ENCODE measurements around the gene COX14.
"Not testable (repeated sequence)": the region's sequence is repeated elsewhere in the genome, so short reads cannot be mapped to it uniquely, and the experiment has no call there.

COX14 gene

GRCh38 chr12:50110762-50111351, 1.2 kb upstream of the COX14 start:
- peak; percentile 60 for DNase-seq

DNA sequence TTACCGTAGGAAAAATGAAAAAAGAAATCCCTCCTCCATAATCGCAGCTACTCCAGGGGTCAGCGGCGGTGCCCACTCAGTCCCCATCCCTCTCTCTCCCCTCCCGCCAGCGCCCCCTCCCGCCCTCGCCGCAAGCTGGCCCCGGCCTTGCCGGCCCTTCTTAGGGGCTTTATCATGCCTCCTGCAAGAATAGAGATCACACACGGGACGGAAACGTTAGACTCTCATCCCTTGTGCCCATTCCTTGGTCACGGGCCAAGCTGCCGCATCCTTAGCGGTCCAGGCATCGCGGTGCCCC, 692 bp upstream of the COX14 start:
- no peak for DNase-seq

GRCh38 chr12:50112456-50113218, 601 bp downstream of the COX14 start:
- DNase-seq = no peak

GRCh38 chr12:50117057-50117622, 5.1 kb downstream of the COX14 start:
- DNase-seq = no peak

DNA sequence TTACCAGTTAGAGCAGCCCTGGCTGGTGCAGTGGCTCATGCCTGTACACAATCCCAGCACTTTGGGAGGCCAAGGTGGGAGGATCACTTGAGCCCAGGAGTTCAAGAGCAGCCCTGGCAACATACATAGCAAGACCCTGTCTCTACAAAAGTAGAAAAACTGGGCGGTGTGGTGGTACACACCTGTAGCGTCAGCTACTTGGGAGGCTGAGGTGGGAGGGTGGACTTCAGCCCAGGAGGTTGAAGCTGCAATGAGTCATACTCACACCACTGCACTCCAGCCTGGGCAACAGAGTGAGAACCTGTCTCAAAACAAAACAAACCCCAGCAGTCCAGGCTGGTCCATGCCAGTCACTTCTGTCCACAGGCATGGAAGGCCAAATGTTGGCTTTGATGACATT, 7.4 kb downstream of the COX14 start:
- DNase-seq = no peak

DNA sequence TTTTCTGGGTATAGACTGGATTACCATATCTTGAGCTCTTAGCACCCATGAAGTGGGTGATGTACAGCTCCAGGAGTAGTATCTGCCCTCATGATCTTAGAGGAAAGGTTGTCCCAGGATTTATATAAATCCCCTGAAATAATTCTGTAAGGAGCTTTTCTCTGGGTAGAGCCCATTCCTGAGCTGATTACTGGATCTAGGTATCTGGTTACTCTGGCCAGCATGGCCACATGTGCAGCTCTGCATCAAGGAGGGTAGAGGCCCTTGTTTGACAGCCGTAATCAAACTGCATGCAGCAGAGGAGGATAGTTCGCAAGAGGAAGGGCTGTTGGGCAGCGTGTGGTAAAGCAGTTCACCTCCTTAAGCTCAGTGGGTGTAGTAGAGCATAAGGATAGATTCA, 8.5 kb downstream of the COX14 start:
- no peak for DNase-seq

DNA sequence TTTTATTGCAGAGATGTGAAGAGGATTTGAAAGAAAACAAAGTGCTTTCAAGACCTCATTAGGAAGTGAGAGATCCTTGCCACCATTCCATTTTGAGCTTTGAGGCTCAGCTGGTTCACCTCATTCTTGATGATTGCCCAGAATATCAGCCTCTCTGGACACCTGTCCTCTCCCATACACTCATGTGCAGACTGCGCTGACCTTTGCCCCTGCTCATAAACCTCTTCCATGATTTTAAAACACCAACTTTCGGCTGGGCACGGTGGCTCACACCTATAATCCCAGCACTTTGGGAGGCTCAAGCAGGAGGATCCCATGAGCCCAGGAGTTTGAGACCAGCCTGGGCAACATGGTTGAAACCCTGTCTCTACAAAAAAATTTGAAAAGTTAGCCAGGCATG, 8.9 kb downstream of the COX14 start:
- no peak for DNase-seq

DNA sequence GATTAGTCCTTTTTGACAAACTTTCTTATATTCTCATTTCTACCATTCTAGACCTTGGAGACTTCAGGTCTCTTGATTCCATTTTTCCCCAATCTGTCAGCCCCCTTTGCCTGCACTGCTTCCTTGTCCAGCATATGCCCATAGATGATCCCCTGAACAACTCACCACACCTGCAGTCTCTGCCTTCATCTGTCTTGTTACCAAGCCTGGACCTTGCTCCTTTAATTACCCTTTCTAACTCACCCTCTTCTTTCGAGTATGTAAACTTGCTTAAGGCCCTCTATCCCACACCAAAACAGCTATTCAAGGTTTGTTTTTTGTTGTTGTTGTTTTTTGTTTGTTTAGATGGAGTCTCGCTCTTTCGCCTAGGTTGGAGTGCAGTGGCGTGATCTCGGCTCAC, 9.6 kb downstream of the COX14 start:
- DNase-seq = no peak

- no peak for DNase-seq
Observed at GRCh38 chr12:50123203-50123602, 11.2 kb downstream of the COX14 start.

DNA sequence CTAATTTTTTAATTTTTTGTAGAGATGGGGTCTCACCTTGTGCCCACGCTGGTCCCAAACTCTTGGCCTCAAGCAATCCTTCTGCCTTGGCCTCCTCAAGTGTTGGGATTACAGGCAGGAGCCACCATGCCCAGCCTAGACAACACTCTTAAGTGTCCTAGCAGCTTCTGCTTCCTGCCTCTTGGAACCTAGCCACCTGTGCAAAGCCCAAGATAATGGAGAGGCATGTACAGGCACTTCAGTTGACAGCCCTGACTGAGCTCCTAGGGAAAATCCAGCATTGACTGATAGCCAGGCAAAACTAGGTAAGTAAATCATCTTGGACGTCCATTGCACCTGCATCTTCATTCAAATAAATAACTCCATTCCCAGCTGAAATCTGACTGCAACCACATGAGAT, 15.5 kb downstream of the COX14 start:
- no peak for DNase-seq

DNA sequence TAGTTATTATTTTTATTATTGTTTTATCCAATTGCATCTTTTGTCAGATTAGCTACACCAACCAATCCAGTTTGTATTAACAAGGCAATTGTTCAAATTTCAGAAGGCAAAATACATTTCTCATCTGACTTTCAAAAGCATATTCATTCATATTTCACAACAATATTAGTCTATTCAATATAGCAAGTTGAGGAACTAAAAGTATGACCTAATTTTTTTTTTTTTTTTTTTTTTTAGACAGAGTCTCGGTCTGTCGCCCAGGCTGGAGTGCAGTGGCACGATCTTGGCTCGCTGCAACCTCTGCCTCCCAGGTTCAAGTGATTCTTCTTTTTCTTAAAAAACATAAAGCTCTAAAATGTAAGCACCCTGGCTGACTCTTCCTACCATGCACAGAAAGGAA, 17.3 kb downstream of the COX14 start:
- no peak for DNase-seq

DNA sequence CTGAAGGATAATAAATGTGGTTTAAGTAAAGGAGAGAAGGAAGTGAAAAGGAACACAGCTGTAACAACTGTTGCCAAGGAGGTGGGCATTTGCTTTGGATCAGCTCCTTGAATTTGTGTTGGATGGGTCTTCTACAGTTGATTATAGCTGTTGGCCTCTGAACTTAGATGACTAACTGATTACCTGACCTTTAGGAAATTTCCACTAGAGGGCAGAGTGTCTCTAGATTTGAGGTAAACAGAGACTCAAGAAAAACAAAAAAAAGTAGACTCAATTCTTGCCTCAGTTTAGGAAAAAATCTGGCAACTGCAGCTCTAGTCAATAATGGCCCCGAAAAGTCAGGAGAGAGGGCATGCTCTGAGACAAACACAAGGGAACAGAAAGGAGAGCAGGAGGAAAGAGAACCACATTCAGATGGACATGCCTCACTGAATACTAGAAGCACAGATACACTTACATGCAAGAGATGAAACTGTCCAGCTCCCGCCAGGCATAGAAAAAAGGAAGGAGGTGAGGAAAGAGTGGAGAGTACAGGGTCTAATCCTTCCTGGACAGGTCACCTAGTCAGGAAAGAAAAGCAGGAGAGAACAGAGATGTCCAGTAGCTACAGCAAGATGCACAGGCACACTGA, 20.6 kb downstream of the COX14 start:
- DNase-seq = peak; percentile 26

GRCh38 chr12:50142993-50143392, 31.0 kb downstream of the COX14 start:
- no peak for DNase-seq

DNA sequence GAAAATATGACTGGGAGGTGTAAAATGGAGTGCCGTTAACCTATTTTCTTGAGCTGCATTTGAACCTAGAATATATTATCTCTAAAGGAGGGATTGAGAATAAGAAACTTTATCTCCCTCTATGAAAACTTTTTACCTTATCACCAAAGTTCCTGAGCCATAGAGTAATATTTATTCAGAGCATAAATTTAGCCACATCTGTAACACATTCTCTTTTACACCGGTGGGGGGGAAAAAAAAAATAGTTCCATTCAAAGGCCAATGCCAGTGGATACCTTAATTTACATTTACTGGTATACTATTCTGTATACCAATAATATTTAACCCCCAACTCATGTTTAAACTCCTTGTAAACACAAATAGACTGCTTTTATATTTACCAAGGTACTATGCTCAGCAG, 33.4 kb downstream of the COX14 start:
- no peak for DNase-seq

DNA sequence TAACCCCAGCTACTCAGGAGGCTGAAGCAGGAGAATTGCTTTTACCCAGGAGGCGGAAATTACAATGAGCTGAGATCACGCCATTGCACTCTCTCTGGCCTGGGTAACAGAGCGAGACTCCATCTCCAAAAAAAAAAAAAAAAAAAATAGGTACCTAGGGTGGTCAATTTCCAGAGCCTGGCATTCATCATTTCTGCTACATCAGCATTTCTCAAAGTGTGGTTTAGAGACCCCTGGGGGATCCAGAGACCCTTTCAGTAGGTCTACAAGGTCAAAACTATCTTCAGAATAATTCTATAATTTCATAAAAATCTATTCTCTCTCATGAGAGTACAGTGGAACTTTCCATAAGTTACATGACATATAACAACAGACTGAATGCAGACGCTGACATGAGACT, 35.2 kb downstream of the COX14 start:
- DNase-seq = no peak

- DNase-seq = not testable (repeated sequence)
Observed at GRCh38 chr12:50148011-50148410, 36.0 kb downstream of the COX14 start.

- DNase-seq = no peak
Observed at GRCh38 chr12:50149311-50149710, 37.3 kb downstream of the COX14 start.

DNA sequence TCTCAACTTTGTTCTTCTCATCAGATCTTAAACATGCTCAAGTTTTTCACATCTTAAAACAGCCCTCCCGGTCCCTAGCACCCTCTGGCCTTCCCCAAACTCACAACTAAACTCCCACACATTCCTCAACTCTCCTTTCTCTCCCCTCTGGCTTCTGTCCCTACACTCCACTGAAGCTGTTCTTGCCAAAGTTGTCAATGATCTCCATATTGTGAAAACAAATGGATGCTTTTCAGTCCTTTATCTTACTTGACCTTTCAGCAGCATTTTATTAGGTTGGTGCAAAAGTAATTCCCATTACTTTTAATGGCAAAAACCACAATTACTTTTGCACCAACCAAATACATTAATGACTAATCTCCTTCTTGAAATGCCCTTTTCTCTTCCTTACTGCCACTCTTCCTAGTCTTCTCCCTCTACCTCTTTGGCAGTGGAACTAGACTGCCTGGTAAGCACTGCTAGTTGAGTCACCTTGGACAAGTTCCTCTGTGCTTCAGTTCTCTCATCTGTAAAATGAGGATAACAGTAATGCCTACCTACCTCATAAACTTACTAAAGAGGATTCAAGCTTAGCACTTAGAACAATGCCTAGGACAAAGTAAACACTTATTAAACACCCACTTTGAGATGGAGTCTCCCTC, 39.1 kb downstream of the COX14 start:
- DNase-seq = no peak

DNA sequence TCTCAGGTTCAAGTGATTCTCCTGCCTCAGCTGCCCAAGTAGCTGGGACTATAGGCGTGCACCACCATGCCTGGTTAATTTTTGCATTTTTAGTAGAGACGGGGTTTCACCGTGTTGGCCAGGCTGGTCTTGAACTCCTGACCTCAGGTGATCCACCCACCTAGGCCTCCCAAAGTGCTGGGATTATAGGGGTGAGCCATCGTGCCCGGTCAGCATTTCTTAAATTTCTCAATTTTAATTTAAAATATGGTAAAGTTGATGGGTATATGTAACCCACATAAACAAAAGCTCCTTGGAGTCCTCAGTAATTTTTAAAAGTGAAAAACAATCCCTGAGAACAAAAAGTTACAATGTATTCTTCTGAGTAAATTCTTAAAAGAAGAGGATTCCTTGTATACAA, 42.9 kb downstream of the COX14 start:
- not testable (repeated sequence) for DNase-seq

GRCh38 chr12:50156641-50157040, 44.6 kb downstream of the COX14 start:
- no peak for DNase-seq

GRCh38 chr12:50157259-50157658, 45.2 kb downstream of the COX14 start:
- no peak for DNase-seq

DNA sequence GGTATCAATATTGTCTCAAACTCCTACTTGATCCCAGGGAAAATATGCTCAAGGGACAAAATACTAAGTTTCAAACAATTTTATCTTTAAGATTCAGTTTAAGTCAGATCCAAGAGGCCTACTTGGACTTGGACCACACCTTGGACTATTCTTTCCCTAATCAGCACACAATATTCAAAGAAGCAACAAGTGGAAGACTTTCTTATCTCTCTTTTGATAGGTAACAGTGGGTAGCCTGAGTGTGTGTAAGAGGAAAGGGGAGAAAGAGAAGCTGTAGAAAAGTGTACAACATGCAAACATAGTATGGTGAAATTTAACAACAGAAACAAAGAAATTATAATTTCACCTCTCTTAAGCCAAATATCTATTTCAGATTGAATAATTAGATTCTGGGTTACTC, 48.6 kb downstream of the COX14 start:
- DNase-seq = no peak

GRCh38 chr12:50162230-50162629, 50.2 kb downstream of the COX14 start:
- no peak for DNase-seq

DNA sequence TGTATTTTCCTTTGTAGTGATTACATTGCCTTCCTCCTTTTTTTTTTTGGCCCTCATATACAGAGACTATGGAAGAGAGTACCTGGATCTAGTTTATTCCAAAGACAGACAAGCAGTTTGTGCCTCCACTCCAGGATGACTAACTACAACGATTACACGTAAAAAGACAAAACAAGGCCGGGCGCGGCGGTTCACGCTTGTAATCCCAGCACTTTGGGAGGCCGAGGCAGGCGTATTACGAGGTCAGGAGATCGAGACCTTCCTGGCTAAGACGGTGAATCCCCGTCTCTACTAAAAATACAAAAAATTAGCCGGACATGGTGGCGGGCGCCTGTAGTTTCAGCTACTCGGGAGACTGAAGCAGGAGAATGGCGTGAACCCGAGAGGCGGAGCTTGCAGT, 52.9 kb downstream of the COX14 start:
- no peak for DNase-seq

All from retina (tissue), 1 donor.